Stimulated activated CD4-positive, alpha-beta T cell treated with anti-CD3 and anti-CD28 coated beads, Interleukin-1b, Interleukin-23, amount 100 ng/mL, for 48 hours (primary cell): ENCODE data around the gene BCL11A.

Experiments used
- DNase-seq: peaks from one replicate; pipeline ENCODE4 v3.0.0-alpha.2; 2020

BCL11A gene

GRCh38 chr2:60523963-60524362 lies 29.5 kb downstream of the BCL11A start:
- no peak for DNase-seq

GRCh38 chr2:60522462-60522861 lies 31.0 kb downstream of the BCL11A start:
- DNase-seq = no peak

- no peak for DNase-seq
These were observed 31.8 kb downstream of the BCL11A start for GRCh38 chr2:60521626-60522025.

- no peak for DNase-seq
These were observed 32.4 kb downstream of the BCL11A start for GRCh38 chr2:60520917-60521539.

GRCh38 chr2:60520151-60520876 lies 33.1 kb downstream of the BCL11A start:
- DNase-seq = no peak

GRCh38 chr2:60519231-60519863 lies 34.1 kb downstream of the BCL11A start:
- no peak for DNase-seq

- no peak for DNase-seq
These were observed 34.9 kb downstream of the BCL11A start for GRCh38 chr2:60518567-60518966.

- DNase-seq = no peak
These were observed 36.0 kb downstream of the BCL11A start for GRCh38 chr2:60517446-60517845.

GRCh38 chr2:60516826-60517225 lies 36.6 kb downstream of the BCL11A start:
- no peak for DNase-seq

- no peak for DNase-seq
These were observed 37.1 kb downstream of the BCL11A start for GRCh38 chr2:60516383-60516811.

- DNase-seq = peak; percentile 9
These were observed 37.7 kb downstream of the BCL11A start for GRCh38 chr2:60515721-60516226.

GRCh38 chr2:60513996-60514395 lies 39.5 kb downstream of the BCL11A start:
- no peak for DNase-seq

GRCh38 chr2:60513191-60513590 lies 40.3 kb downstream of the BCL11A start:
- DNase-seq = no peak

- DNase-seq = no peak
These were observed 40.8 kb downstream of the BCL11A start for GRCh38 chr2:60512641-60513040.

- no peak for DNase-seq
These were observed 41.3 kb downstream of the BCL11A start for GRCh38 chr2:60512062-60512622.

GRCh38 chr2:60510713-60511112 lies 42.7 kb downstream of the BCL11A start:
- no peak for DNase-seq

- no peak for DNase-seq
These were observed 44.4 kb downstream of the BCL11A start for GRCh38 chr2:60509066-60509465.

- no peak for DNase-seq
These were observed 45.0 kb downstream of the BCL11A start for GRCh38 chr2:60508339-60508917.

- DNase-seq = no peak
These were observed 46.1 kb downstream of the BCL11A start for GRCh38 chr2:60507211-60507965.

- no peak for DNase-seq
These were observed 47.6 kb downstream of the BCL11A start for GRCh38 chr2:60505880-60506260.

GRCh38 chr2:60505240-60505879 lies 48.1 kb downstream of the BCL11A start:
- no peak for DNase-seq

- DNase-seq = no peak
These were observed 49.4 kb downstream of the BCL11A start for GRCh38 chr2:60504049-60504448.
